Endothelial cell (in vitro differentiated cells): ENCODE measurements around the gene LYST. TPM values are rescaled to one million over a fixed set of nuclear protein-coding genes. Genes with fewer than 3 reads are reported as not detected.

Experiments used
- DNase-seq: peaks from one replicate; pipeline ENCODE4 v3.0.0; 2021; ENCODE audit warnings: low spot score
- H3K27ac Mint-ChIP-seq: one replicate; pipeline ENCODE4 v1.8.0; 2021; ENCODE audit warnings: mixed read lengths, inconsistent platforms; ENCODE audit not compliant: unreplicated experiment
- H3K27me3 Mint-ChIP-seq: one replicate; pipeline ENCODE4 v1.8.0; 2021; ENCODE audit warnings: mild to moderate bottlenecking, moderate library complexity, mixed read lengths, inconsistent platforms; ENCODE audit not compliant: unreplicated experiment
- H3K36me3 Mint-ChIP-seq: one replicate; pipeline ENCODE4 v1.8.0; 2021; ENCODE audit warnings: mild to moderate bottlenecking, low read depth, mixed read lengths, inconsistent platforms; ENCODE audit not compliant: unreplicated experiment
- H3K4me1 Mint-ChIP-seq: one replicate; pipeline ENCODE4 v1.8.0; 2021; ENCODE audit warnings: mild to moderate bottlenecking, mixed read lengths, inconsistent platforms; ENCODE audit not compliant: unreplicated experiment
- H3K4me3 Mint-ChIP-seq: one replicate; pipeline ENCODE4 v1.8.0; 2021; ENCODE audit warnings: mild to moderate bottlenecking, mixed read lengths, inconsistent platforms; ENCODE audit not compliant: unreplicated experiment
- H3K9me3 Mint-ChIP-seq: one replicate; pipeline ENCODE4 v1.8.0; 2021; ENCODE audit warnings: mixed read lengths, inconsistent platforms; ENCODE audit not compliant: unreplicated experiment
- CTCF ChIP-seq: fragments of 200-600 bp; sonication (generic); IDR thresholded peaks from one replicate; pipeline ENCODE4 v1.5.0; 2021; ENCODE audit warnings: antibody characterized with exemption; ENCODE audit not compliant: unreplicated experiment
- total RNA-seq: library from RNA; stranded (reverse); fragmentation: NEBNext Ultra II Directional; extraction: Animal tissue kit (Norgen Biotek cat#: 25700); gene quantifications from one replicate; pipeline ENCODE4 v1.2.1, GENCODE V29; 2021; ENCODE audit not compliant: unreplicated experiment

Gene LYST
- total RNA-seq, 1 donor from 2014 or later = 7.4 TPM

GRCh38 chr1:235710687-235711086 is 156.0 kb downstream of the LYST start:
- TF ChIP-seq CTCF = no peak
- no peak overlapping the region for H3K27ac Mint-ChIP-seq

DNA sequence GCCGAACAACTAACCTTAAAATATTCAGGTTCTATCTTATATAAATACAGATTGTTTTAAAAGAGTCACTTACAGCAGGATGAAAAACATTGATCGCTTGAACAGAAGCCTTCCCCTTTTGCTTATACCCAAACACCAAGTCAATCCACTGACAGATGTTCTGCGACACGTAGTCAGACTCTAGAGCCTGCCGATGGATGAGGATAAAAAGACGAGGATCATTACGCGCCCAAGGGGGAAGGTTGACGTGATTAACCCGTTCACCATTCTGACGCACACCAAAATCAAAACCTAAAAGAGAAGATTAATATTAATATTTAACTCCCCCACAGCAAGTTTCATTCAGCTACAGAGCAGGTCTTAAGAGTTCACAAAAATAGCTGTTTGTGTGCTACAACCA is 157.7 kb downstream of the LYST start:
- no peaks in the 10 kb centered on the region for H3K27me3 Mint-ChIP-seq
- no peak for DNase-seq
- H3K4me1 Mint-ChIP-seq = no peaks in the 10 kb centered on the region
- no peak for TF ChIP-seq CTCF
- no peak overlapping the region for H3K27ac Mint-ChIP-seq
- H3K4me3 Mint-ChIP-seq = no peak overlapping the region
- no peaks in the 10 kb centered on the region for H3K9me3 Mint-ChIP-seq
- H3K36me3 Mint-ChIP-seq = no peaks in the 10 kb centered on the region

More at GRCh38 chr1:235710687-235711086, 156.0 kb downstream of the LYST start:
- DNase-seq = no peak
- Mint-ChIP-seq H3K9me3 (no peaks in the 10 kb centered on the region), H3K36me3 (no peaks in the 10 kb centered on the region), H3K27me3 (no peaks in the 10 kb centered on the region), H3K4me3 (no peak overlapping the region), H3K4me1 (no peaks in the 10 kb centered on the region)

- H3K9me3 Mint-ChIP-seq = no peaks in the 10 kb centered on the region
- H3K4me1 Mint-ChIP-seq = no peaks in the 10 kb centered on the region
- H3K27me3 Mint-ChIP-seq = no peaks in the 10 kb centered on the region
- H3K27ac Mint-ChIP-seq = no peak overlapping the region
- no peak for DNase-seq
- no peaks in the 10 kb centered on the region for H3K36me3 Mint-ChIP-seq
- no peak overlapping the region for H3K4me3 Mint-ChIP-seq
- no peak for TF ChIP-seq CTCF
Observed at GRCh38 chr1:235708390-235708962, 158.2 kb downstream of the LYST start.

DNA sequence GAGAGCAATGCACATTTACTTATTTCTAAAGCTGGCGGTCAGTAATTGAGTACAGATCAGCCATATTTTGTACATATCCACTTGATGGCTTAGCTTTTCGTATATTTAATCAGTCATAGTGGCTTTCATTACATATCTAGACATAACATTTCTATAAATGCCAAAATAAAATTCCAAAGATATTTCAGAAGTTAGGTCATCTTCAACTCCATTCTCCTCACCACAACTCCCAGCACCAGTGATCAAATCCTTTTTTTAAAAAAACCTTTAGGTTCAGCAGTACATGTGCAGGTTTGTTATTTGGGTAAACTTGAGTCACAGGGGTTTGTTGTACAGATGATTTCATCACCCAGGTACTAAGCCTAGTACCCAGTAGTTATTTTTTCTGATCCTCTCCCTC is 163.2 kb downstream of the LYST start:
- DNase-seq = no peak
- H3K27ac Mint-ChIP-seq = no peak overlapping the region
- TF ChIP-seq CTCF = no peak
- H3K9me3 Mint-ChIP-seq = no peaks in the 10 kb centered on the region
- H3K27me3 Mint-ChIP-seq = peaks cover 2% of the 10 kb centered on the region
- no peaks in the 10 kb centered on the region for H3K4me1 Mint-ChIP-seq
- no peaks in the 10 kb centered on the region for H3K36me3 Mint-ChIP-seq
- no peak overlapping the region for H3K4me3 Mint-ChIP-seq

GRCh38 chr1:235702412-235702811 is 164.3 kb downstream of the LYST start:
- no peaks in the 10 kb centered on the region for H3K36me3 Mint-ChIP-seq
- H3K9me3 Mint-ChIP-seq = no peaks in the 10 kb centered on the region
- no peak overlapping the region for H3K4me3 Mint-ChIP-seq
- no peak for DNase-seq
- no peak overlapping the region for H3K27ac Mint-ChIP-seq
- H3K4me1 Mint-ChIP-seq = no peaks in the 10 kb centered on the region
- no peak for TF ChIP-seq CTCF
- H3K27me3 Mint-ChIP-seq = peaks cover 2% of the 10 kb centered on the region
